Measurements from ENCODE around the gene MINDY1. TPM values are rescaled to one million over a fixed set of nuclear protein-coding genes. Genes with fewer than 3 reads are reported as not detected.
A peak's percentile ranks its signal among the peaks of the same experiment; 100 is the strongest.

The MINDY1 gene
- polyA plus RNA-seq, 3 donors, result 11.5 to 25.0 (median 13.2) TPM

DNA sequence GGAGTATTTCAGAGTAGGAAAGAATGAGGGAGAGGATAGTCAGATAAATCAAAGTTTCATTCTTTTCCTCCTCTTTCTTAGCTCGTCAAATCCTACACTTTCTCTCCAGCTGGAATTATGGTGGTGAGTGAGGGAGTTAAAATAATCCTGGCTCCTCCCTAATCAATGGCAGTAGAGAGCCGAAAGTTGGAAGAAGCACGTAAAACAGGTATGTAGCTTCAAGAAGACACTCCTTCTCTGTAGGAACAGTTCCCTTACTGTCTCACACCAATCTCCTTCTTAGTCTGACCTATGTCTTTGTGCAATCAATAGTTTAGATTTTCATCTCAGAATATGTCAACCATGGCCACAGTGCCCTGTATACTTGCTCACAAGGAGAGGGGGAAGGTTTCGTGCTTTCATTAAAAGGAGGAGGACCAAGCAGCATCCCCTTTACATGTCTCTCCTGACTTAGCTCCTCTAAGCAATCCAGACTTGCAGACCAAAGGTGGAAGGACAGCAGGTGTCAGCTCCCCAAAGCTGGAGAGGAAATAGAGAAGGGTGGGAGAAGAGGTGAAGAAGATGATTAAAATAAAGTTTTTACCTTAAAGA is 878 bp downstream of the MINDY1 start:
- Histone ChIP-seq H3K4me1 (ENCODE audit: control insufficient read depth in 1 of 2, insufficient read depth in 2 of 2, low read length in 2 of 2) (peaks cover 78 to 84% of the 10 kb centered on the region in 2 donors), H3K4me3 (replicated peaks in 1 of 3; ENCODE audit: low read depth in 2 of 3, low read length in 3 of 3) (peak overlapping the region; percentile 63 to 88 (median 69)), H3K79me2 (ENCODE audit: insufficient read depth, low read length) (peaks cover 75% of the 10 kb centered on the region), H4K20me1 (ENCODE audit: insufficient read depth, low read length) (peaks cover 13% of the 10 kb centered on the region), H2AFZ (ENCODE audit: insufficient read depth, low read depth, low read length, poor library complexity, severe bottlenecking) (peak overlapping the region; percentile 93), H3K27me3 (ENCODE audit: control insufficient read depth in 2 of 2, insufficient read depth in 2 of 2, low read length in 2 of 2) (no peaks in the 10 kb centered on the region), H3K27ac (ENCODE audit: low read depth in 1 of 2, low read length in 2 of 2) (peak overlapping the region; percentile 89 to 95), H3K9ac (ENCODE audit: insufficient read depth, low read length, poor library complexity, severe bottlenecking) (peak overlapping the region; percentile 87), H3K9me3 (replicated peaks in 1 of 2; ENCODE audit: control insufficient read depth in 1 of 2, insufficient read depth in 1 of 2, low read length in 2 of 2) (no peaks in the 10 kb centered on the region), H3K36me3 (replicated peaks in 1 of 2; ENCODE audit: control insufficient read depth in 1 of 2, insufficient read depth in 2 of 2, low read length in 2 of 2) (peaks cover 0 to 3% of the 10 kb centered on the region in 2 donors), H3K4me2 (replicated peaks; ENCODE audit: extremely low read depth, low read length, poor library complexity, severe bottlenecking) (peak overlapping the region; percentile 89)
- Mint-ChIP-seq H3K36me3 (peaks cover 4 to 12% of the 10 kb centered on the region in 2 donors), H3K27me3 (ENCODE audit: low read depth in 3 of 3) (peaks cover 0 to 12% (median 2%) of the 10 kb centered on the region in 3 donors), H3K4me3 (peak overlapping the region; percentile 90 to 97), H3K4me1 (peaks cover 84% of the 10 kb centered on the region), H3K27ac (peak overlapping the region; percentile 98 to 99 (median 99)), H3K9me3 (no peaks in the 10 kb centered on the region)
- WGBS (ENCODE audit: insufficient coverage), result no CpG with 5 or more reads among the region's 4 CpGs
- intact Hi-C loops (cut with micrococcal nuclease), result loop anchor here (5.0 to 10.0 kb wide), 6 partner anchors 34 to 161 kb away; partner anchors contain the start of genes LYSMD1 (in 2 of the 2), SCNM1 (in 2 of the 2), ARNT (in 1 of the 2) and CDC42SE1 (in 1 of the 2)
- TF ChIP-seq, protein P1, sequence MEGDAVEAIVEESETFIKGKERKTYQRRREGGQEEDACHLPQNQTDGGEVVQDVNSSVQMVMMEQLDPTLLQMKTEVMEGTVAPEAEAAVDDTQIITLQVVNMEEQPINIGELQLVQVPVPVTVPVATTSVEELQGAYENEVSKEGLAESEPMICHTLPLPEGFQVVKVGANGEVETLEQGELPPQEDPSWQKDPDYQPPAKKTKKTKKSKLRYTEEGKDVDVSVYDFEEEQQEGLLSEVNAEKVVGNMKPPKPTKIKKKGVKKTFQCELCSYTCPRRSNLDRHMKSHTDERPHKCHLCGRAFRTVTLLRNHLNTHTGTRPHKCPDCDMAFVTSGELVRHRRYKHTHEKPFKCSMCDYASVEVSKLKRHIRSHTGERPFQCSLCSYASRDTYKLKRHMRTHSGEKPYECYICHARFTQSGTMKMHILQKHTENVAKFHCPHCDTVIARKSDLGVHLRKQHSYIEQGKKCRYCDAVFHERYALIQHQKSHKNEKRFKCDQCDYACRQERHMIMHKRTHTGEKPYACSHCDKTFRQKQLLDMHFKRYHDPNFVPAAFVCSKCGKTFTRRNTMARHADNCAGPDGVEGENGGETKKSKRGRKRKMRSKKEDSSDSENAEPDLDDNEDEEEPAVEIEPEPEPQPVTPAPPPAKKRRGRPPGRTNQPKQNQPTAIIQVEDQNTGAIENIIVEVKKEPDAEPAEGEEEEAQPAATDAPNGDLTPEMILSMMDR (IDR thresholded peaks at IDR 0.05), result no peak
- DNase-seq, result no peak

DNA sequence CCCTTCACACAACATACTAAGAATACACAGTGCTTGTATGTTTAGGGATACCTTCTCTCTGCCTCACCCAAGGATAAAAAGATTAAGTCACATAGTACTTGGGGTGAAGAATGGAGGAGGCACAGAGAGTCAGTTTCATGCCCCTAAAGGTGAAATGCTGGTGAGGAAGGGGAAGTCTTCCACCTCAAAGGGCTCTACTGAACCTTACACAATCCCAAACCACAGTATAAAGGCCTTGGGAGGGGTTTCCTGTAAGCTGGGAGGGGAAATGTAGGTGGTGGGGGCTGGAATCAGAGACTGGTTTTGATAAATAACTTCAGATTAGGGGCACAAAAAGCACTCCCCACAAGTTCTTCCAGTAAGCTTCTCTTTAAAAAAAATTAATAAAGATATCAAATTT is 3.5 kb downstream of the MINDY1 start:
- Histone ChIP-seq H3K36me3 (replicated peaks in 1 of 2; ENCODE audit: control insufficient read depth in 1 of 2, insufficient read depth in 2 of 2, low read length in 2 of 2) (peaks cover 5 to 23% of the 10 kb centered on the region in 2 donors), H3K4me3 (replicated peaks in 1 of 3; ENCODE audit: low read depth in 2 of 3, low read length in 3 of 3) (peak overlapping the region in 1 of 3 experiments; percentile 56), H3K9me3 (replicated peaks in 1 of 2; ENCODE audit: control insufficient read depth in 1 of 2, insufficient read depth in 1 of 2, low read length in 2 of 2) (no peaks in the 10 kb centered on the region), H2AFZ (ENCODE audit: insufficient read depth, low read depth, low read length, poor library complexity, severe bottlenecking) (no peak overlapping the region), H3K27ac (ENCODE audit: low read depth in 1 of 2, low read length in 2 of 2) (peak overlapping the region; percentile 60 to 78), H3K9ac (ENCODE audit: insufficient read depth, low read length, poor library complexity, severe bottlenecking) (no peak overlapping the region), H3K4me2 (replicated peaks; ENCODE audit: extremely low read depth, low read length, poor library complexity, severe bottlenecking) (peak overlapping the region; percentile 62), H3K27me3 (ENCODE audit: control insufficient read depth in 2 of 2, insufficient read depth in 2 of 2, low read length in 2 of 2) (no peaks in the 10 kb centered on the region), H3K79me2 (ENCODE audit: insufficient read depth, low read length) (peaks cover 71% of the 10 kb centered on the region), H4K20me1 (ENCODE audit: insufficient read depth, low read length) (peaks cover 15% of the 10 kb centered on the region), H3K4me1 (ENCODE audit: control insufficient read depth in 1 of 2, insufficient read depth in 2 of 2, low read length in 2 of 2) (peaks cover 89 to 91% of the 10 kb centered on the region in 2 donors)
- peaks cover 24 to 35% of the 10 kb centered on the region in 2 donors for H3K36me3 Mint-ChIP-seq
- peak overlapping the region; percentile 88 to 94 (median 91) for H3K27ac Mint-ChIP-seq
- peaks cover 0 to 9% (median 2%) of the 10 kb centered on the region in 3 donors for H3K27me3 Mint-ChIP-seq (ENCODE audit: low read depth in 3 of 3)
- peaks cover 0 to 2% (median 0%) of the 10 kb centered on the region in 7 donors for H3K9me3 Mint-ChIP-seq
- DNase-seq, result peak in 2 of 3 donors; percentile 66
- intact Hi-C loops (cut with micrococcal nuclease), result loop anchor here in 1 of 2 donors (10.0 kb wide), 1 partner anchor 162 kb away; the partner anchor contains the start of genes LYSMD1 and SCNM1
- peak overlapping the region in 1 of 2 donors; percentile 77 for H3K4me3 Mint-ChIP-seq
- peaks cover 89% of the 10 kb centered on the region for H3K4me1 Mint-ChIP-seq
- TF ChIP-seq, protein P1 (IDR thresholded peaks at IDR 0.05), result no peak
